ENCODE measurements around the gene HMGCL. TPM values are rescaled to one million over a fixed set of nuclear protein-coding genes. Genes with fewer than 3 reads are reported as not detected.
"Not testable (repeated sequence)": the region's sequence is repeated elsewhere in the genome, so short reads cannot be mapped to it uniquely, and the experiment has no call there.

The HMGCL gene
- total and polyA plus RNA-seq, 2 donors (not counting 1 experiment from before 2014, with no cell fraction given), result 41.3 to 74.6 TPM

DNA sequence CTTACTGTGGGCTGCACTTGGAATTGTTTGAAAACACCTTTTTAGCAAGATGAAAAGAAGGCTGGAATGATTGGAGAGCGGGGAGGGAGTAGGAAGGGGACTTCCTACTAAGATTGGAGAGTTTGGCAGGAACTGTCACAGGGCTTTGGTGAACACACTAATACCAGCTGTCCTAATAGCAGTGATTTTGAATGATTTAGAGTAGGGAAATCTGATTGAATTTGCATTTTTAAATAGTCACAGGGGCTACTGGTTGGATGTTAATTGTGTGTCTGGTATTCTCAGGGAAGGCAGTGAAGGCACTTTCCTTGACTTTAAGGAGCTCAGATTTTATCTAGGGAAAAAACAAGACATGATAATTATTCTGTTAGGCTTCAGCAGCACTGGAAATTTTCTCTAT is 2.5 kb upstream of the HMGCL start:
- no peak for DNase-seq (ENCODE audit: low read depth in 2 of 2)
- no peak overlapping the region for H3K4me2 ChIP-seq (ENCODE audit: extremely low read depth, insufficient read depth, low read length)
- TF ChIP-seq, protein P1, sequence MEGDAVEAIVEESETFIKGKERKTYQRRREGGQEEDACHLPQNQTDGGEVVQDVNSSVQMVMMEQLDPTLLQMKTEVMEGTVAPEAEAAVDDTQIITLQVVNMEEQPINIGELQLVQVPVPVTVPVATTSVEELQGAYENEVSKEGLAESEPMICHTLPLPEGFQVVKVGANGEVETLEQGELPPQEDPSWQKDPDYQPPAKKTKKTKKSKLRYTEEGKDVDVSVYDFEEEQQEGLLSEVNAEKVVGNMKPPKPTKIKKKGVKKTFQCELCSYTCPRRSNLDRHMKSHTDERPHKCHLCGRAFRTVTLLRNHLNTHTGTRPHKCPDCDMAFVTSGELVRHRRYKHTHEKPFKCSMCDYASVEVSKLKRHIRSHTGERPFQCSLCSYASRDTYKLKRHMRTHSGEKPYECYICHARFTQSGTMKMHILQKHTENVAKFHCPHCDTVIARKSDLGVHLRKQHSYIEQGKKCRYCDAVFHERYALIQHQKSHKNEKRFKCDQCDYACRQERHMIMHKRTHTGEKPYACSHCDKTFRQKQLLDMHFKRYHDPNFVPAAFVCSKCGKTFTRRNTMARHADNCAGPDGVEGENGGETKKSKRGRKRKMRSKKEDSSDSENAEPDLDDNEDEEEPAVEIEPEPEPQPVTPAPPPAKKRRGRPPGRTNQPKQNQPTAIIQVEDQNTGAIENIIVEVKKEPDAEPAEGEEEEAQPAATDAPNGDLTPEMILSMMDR (conservative IDR thresholded peaks at IDR 0.05 in 1 of 2, IDR thresholded peaks at IDR 0.05 in 1 of 2; ENCODE audit: low read depth in 1 of 2, low read length in 2 of 2), result no peak
- no peak for TF ChIP-seq EZH2 (IDR thresholded peaks at IDR 0.05; ENCODE audit: low read length, missing control alignments)
- H2AFZ ChIP-seq (ENCODE audit: low read length), result no peak overlapping the region
- H3K4me1 ChIP-seq (ENCODE audit: control insufficient read depth, extremely low read depth, insufficient read depth, low read length), result peaks cover 4% of the 10 kb centered on the region
- peaks cover 11% of the 10 kb centered on the region for H3K79me2 ChIP-seq (ENCODE audit: control insufficient read depth, insufficient read depth, low read length)
- no peak overlapping the region for H3K4me3 ChIP-seq (replicated peaks in 1 of 4; ENCODE audit: control extremely low read depth in 1 of 4, insufficient read depth in 1 of 4, low read depth in 3 of 4, low read length in 4 of 4)
- no peaks in the 10 kb centered on the region for H3K27me3 ChIP-seq (ENCODE audit: control insufficient read depth, insufficient read depth, low read length)
- H4K20me1 ChIP-seq (ENCODE audit: control insufficient read depth, extremely low read depth, insufficient read depth, low read length), result no peaks in the 10 kb centered on the region
- H3K9me3 ChIP-seq (ENCODE audit: control insufficient read depth, insufficient read depth, low read depth, low read length), result no peaks in the 10 kb centered on the region
- H3K36me3 ChIP-seq (ENCODE audit: control insufficient read depth, insufficient read depth, low read length), result no peaks in the 10 kb centered on the region
- no peak overlapping the region for H3K9ac ChIP-seq (ENCODE audit: insufficient read depth, low read length)
- H3K27ac ChIP-seq (ENCODE audit: insufficient read depth, low read length), result no peak overlapping the region

DNA sequence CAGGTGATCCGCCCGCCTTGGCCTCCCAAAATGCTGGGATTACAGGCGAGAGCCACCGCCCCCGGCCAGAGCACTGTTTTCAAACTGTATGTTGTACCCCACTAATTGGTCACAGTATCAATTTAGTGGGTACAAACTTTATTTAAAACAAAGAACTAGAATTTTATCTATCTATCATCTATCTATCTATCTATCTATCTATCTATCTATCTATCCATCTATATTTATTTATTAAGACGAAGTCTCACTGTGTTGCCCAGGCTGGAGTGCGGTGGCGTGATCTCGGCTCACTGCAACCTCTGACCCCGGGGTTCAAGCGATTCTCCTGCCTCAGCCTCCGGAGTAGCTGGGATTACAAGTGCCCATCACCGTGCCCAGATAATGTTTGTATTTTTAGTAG is 1.4 kb upstream of the HMGCL start:
- not testable (repeated sequence) for H3K27me3 ChIP-seq (ENCODE audit: control insufficient read depth, insufficient read depth, low read length); DNase-seq (ENCODE audit: low read depth in 2 of 2); H3K27ac ChIP-seq (ENCODE audit: insufficient read depth, low read length); H3K4me1 ChIP-seq (ENCODE audit: control insufficient read depth, extremely low read depth, insufficient read depth, low read length); H3K4me2 ChIP-seq (ENCODE audit: extremely low read depth, insufficient read depth, low read length); H3K36me3 ChIP-seq (ENCODE audit: control insufficient read depth, insufficient read depth, low read length); H3K9ac ChIP-seq (ENCODE audit: insufficient read depth, low read length); H2AFZ ChIP-seq (ENCODE audit: low read length); H4K20me1 ChIP-seq (ENCODE audit: control insufficient read depth, extremely low read depth, insufficient read depth, low read length); H3K9me3 ChIP-seq (ENCODE audit: control insufficient read depth, insufficient read depth, low read depth, low read length); H3K4me3 ChIP-seq (replicated peaks in 1 of 4; ENCODE audit: control extremely low read depth in 1 of 4, insufficient read depth in 1 of 4, low read depth in 3 of 4, low read length in 4 of 4)
- H3K79me2 ChIP-seq (ENCODE audit: control insufficient read depth, insufficient read depth, low read length), result peaks cover 11% of the 10 kb centered on the region

GRCh38 chr1:23825762-23826522 is 713 bp upstream of the HMGCL start:
- TF ChIP-seq, protein P1 (conservative IDR thresholded peaks at IDR 0.05 in 1 of 2, IDR thresholded peaks at IDR 0.05 in 1 of 2; ENCODE audit: low read depth in 1 of 2, low read length in 2 of 2), result no peak
- no peak for TF ChIP-seq EZH2 (IDR thresholded peaks at IDR 0.05; ENCODE audit: low read length, missing control alignments)
- Histone ChIP-seq H3K9me3 (ENCODE audit: control insufficient read depth, insufficient read depth, low read depth, low read length) (no peaks in the 10 kb centered on the region), H3K79me2 (ENCODE audit: control insufficient read depth, insufficient read depth, low read length) (peaks cover 11% of the 10 kb centered on the region), H2AFZ (ENCODE audit: low read length) (peak overlapping the region; percentile 60), H3K27me3 (ENCODE audit: control insufficient read depth, insufficient read depth, low read length) (no peaks in the 10 kb centered on the region), H3K4me1 (ENCODE audit: control insufficient read depth, extremely low read depth, insufficient read depth, low read length) (peaks cover 4% of the 10 kb centered on the region), H3K27ac (ENCODE audit: insufficient read depth, low read length) (no peak overlapping the region), H3K9ac (ENCODE audit: insufficient read depth, low read length) (no peak overlapping the region), H4K20me1 (ENCODE audit: control insufficient read depth, extremely low read depth, insufficient read depth, low read length) (no peaks in the 10 kb centered on the region), H3K4me2 (ENCODE audit: extremely low read depth, insufficient read depth, low read length) (peak overlapping the region; percentile 4), H3K4me3 (replicated peaks in 1 of 4; ENCODE audit: control extremely low read depth in 1 of 4, insufficient read depth in 1 of 4, low read depth in 3 of 4, low read length in 4 of 4) (peak overlapping the region in 2 of 4 experiments; percentile 98 to 99), H3K36me3 (ENCODE audit: control insufficient read depth, insufficient read depth, low read length) (no peaks in the 10 kb centered on the region)
- no peak for DNase-seq (ENCODE audit: low read depth in 2 of 2)

Measured in fibroblast of lung (primary cell).